Esophagus squamous epithelium (tissue), 5 donors: ENCODE measurements around the gene OAT. TPM values are rescaled to one million over a fixed set of nuclear protein-coding genes. Genes with fewer than 3 reads are reported as not detected.

Source experiments
- DNase-seq: peaks from one replicate; lab custom pipeline; 2025; lab: John Stamatoyannopoulos, UW
- H3K27ac ChIP-seq, 4 donors: fragments of 200-600 bp; sonication (generic); one replicate each; pipeline ENCODE4 v1.5.1; 2016 to 2019; ENCODE audit warnings: mild to moderate bottlenecking in 1 of 4
- H3K27me3 ChIP-seq, 4 donors: fragments of 200-600 bp; sonication (generic); 1 replicate in 3 of 4; 2 replicates in 1 of 4; pipeline versions ENCODE4 v1.5.1 to v1.6.0; 2017 to 2021; ENCODE audit warnings: antibody characterized with exemption in 1 of 4
- H3K36me3 ChIP-seq, 3 donors: fragments of 200-600 bp; sonication (generic); one replicate each; pipeline ENCODE4 v1.5.1; 2016 to 2019
- H3K4me1 ChIP-seq, 3 donors: fragments of 200-600 bp; sonication (generic); one replicate each; pipeline ENCODE4 v1.5.1; 2017 to 2019
- H3K4me3 ChIP-seq, 4 donors: fragments of 200-600 bp; sonication (generic); 1 replicate in 3 of 4; 2 replicates in 1 of 4; pipeline ENCODE4 v1.5.1; 2016 to 2019; ENCODE audit warnings: mild to moderate bottlenecking in 2 of 4, moderate library complexity in 1 of 4
- H3K9me3 ChIP-seq, 3 donors: fragments of 200-600 bp; sonication (generic); one replicate each; pipeline ENCODE4 v1.5.1; 2016 to 2019
- CTCF ChIP-seq, 6 experiments: fragments of 450-650 bp in 4 of 6; fragments of 200-600 bp in 2 of 6; sonication (generic) in 2 of 6; IDR thresholded peaks; one replicate each; pipeline ENCODE4 v1.5.1; 2016 to 2019; ENCODE audit warnings: antibody characterized with exemption in 6 of 6, mild to moderate bottlenecking in 4 of 6, moderate library complexity in 4 of 6
- POLR2A ChIP-seq, 4 donors: fragments of 450-650 bp; IDR thresholded peaks; one replicate each; pipeline ENCODE4 v1.6.1; 2017; ENCODE audit warnings: antibody characterized with exemption in 4 of 4, mild to moderate bottlenecking in 4 of 4, moderate library complexity in 3 of 4
- WGBS, 2 donors: methylation state at CpG; one replicate each; pipeline ENCODE4 v1.1.5; 2018; 5-methylcytosine and 5-hydroxymethylcytosine counted together
- intact Hi-C: fragments of 100-400 bp; cut with DNase I; formaldehyde crosslinking; loops from one replicate; pipeline ENCODE4 v1.15.0; 2022
- total RNA-seq, 4 donors: library from RNA; depleted of rRNA; stranded (reverse); fragments of >200 nt; gene quantifications; one replicate each; pipeline ENCODE4 v1.1.0, GENCODE V29; 2016
- donor health status: DM: yes; HTN: yes; CAD: no.

OAT gene
- total RNA-seq = 100 to 1,000 TPM; 101 to 194 (median 131) TPM

GRCh38 chr10:124418726-124419501, at the start of gene OAT:
OAT (minus strand) TSS chr10:124418923; CDS start chr10:124412171, 6,752 bp downstream.
- intact Hi-C loops = no loop called here
- 0 to 20% methylated on average over 1 to 6 of the region's 70 CpGs for WGBS, 2 donors
- H3K27me3 ChIP-seq = peaks cover 0 to 16% (median 0%) of the 10 kb centered on the region in 4 donors
- peak within 1 kb of the TSS; percentile 92 to 99 (median 96) for H3K27ac ChIP-seq
- peaks cover 8 to 48% (median 34%) of the 10 kb centered on the region in 3 donors for H3K4me1 ChIP-seq
- H3K36me3 ChIP-seq = no peaks in the 10 kb centered on the region
- peak; percentile 86 for DNase-seq
- TF ChIP-seq POLR2A (IDR thresholded peaks at IDR 0.05) (peak in 3 of 4 donors; percentile 89 to 99 (median 99)), CTCF (IDR thresholded peaks at IDR 0.05) (no peak)
- peak within 1 kb of the TSS; percentile 69 to 99 (median 89) for H3K4me3 ChIP-seq
- H3K9me3 ChIP-seq = no peaks in the 10 kb centered on the region

- no peak overlapping the region for H3K4me3 ChIP-seq
- H3K4me1 ChIP-seq = peaks cover 3 to 22% (median 3%) of the 10 kb centered on the region in 3 donors
- H3K27ac ChIP-seq = no peak overlapping the region
- WGBS, 2 donors = 86 to 91% methylated on average over 4 of the region's 4 CpGs
- no peaks in the 10 kb centered on the region for H3K9me3 ChIP-seq
- no peaks in the 10 kb centered on the region for H3K27me3 ChIP-seq
- TF ChIP-seq POLR2A (IDR thresholded peaks at IDR 0.05) = no peak
- no peak for TF ChIP-seq CTCF (IDR thresholded peaks at IDR 0.05)
- intact Hi-C loops = no loop called here
- peaks cover 0 to 10% (median 0%) of the 10 kb centered on the region in 3 donors for H3K36me3 ChIP-seq
- no peak for DNase-seq
Measured at GRCh38 chr10:124467165-124467564, 48.4 kb upstream of the OAT start.

- H3K9me3 ChIP-seq = no peaks in the 10 kb centered on the region
- peaks cover 0 to 10% (median 0%) of the 10 kb centered on the region in 3 donors for H3K36me3 ChIP-seq
- WGBS, 2 donors = 64 to 69% methylated on average over 6 to 9 of the region's 9 CpGs
- peaks cover 3 to 29% (median 3%) of the 10 kb centered on the region in 3 donors for H3K4me1 ChIP-seq
- TF ChIP-seq CTCF (IDR thresholded peaks at IDR 0.05) = no peak
- TF ChIP-seq POLR2A (IDR thresholded peaks at IDR 0.05) = no peak
- H3K27me3 ChIP-seq = no peaks in the 10 kb centered on the region
- H3K4me3 ChIP-seq = no peak overlapping the region
- DNase-seq = no peak
- intact Hi-C loops = no loop called here
- no peak overlapping the region for H3K27ac ChIP-seq
Measured at GRCh38 chr10:124465777-124466488, 47.2 kb upstream of the OAT start.

- no peaks in the 10 kb centered on the region for H3K9me3 ChIP-seq
- no peak for DNase-seq
- TF ChIP-seq CTCF (IDR thresholded peaks at IDR 0.05) = no peak
- TF ChIP-seq POLR2A (IDR thresholded peaks at IDR 0.05) = no peak
- H3K36me3 ChIP-seq = peaks cover 0 to 5% (median 0%) of the 10 kb centered on the region in 3 donors
- no peak overlapping the region for H3K27ac ChIP-seq
- intact Hi-C loops = no loop called here
- WGBS, 2 donors = 66 to 67% methylated on average over 17 of the region's 17 CpGs
- H3K27me3 ChIP-seq = no peaks in the 10 kb centered on the region
- peaks cover 3 to 30% (median 3%) of the 10 kb centered on the region in 3 donors for H3K4me1 ChIP-seq
- no peak overlapping the region for H3K4me3 ChIP-seq
Measured at GRCh38 chr10:124465003-124465776, 46.5 kb upstream of the OAT start.
